HG03064 (cell line): Measurements from ENCODE around the gene KIF5C.

Experiments used
- ATAC-seq: cut with Tn5 transposase; IDR thresholded peaks from one replicate; pipeline ENCODE4 v1.9.1; 2021; ENCODE audit warnings: low read depth; ENCODE audit not compliant: unreplicated experiment

KIF5C gene

DNA sequence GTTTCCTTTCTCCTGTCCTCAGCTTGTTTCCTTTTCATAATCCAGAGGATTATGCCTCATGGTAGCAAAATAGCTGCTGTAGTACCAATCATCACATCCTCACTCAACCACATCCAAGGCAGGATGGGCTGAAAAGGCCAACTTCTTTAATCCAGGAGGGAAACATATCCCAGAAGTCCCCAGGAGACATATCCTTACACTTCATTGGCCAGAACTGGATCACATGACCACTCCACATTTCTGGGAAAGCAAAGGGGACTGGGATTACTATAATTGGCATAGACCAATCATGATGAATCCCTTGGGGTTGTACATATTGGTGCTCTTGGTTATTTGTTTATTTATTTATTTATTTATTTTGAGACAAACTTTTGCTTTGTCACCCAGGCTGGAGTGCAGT, 109.4 kb downstream of the KIF5C start:
- ATAC-seq = no peak

DNA sequence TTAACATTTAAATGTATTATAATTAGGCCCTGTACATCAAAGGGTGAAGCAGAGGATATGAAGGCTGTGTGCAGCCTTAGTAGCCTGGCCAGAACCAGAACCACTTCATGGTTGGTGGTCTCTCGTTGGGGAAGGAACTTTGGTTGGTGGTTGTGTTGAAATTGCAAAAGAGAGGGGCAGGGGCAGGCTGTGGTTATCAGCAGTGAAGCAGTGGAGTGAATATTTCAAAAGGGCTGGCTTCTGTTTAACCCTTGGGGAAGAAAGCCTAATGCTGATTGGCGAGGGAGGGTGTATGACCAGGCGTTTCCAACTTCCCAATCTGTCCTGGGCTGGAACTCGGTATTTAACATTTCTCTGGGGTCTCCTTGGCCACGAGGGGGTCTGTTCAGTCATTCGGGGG, 112.3 kb downstream of the KIF5C start:
- ATAC-seq = no peak

DNA sequence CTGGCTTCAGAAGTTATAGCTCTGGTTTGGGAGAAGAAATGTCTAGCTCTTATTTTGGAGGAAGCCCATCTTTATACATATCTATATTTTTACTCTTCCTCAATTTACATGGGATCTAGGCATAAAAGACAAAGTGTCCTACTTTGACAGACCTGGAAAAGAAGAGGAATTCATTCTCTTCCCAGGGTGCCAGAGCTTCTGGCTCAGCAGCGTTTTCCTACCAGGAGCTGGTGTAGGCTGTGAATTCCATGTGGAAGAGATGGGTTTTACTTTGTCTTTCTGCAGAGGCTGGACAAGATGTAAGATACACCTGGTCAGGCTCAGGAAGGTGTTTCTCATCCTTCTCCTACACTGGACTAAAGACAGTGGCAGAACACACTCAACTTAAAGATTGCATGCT, 113.3 kb downstream of the KIF5C start:
- ATAC-seq = no peak

DNA sequence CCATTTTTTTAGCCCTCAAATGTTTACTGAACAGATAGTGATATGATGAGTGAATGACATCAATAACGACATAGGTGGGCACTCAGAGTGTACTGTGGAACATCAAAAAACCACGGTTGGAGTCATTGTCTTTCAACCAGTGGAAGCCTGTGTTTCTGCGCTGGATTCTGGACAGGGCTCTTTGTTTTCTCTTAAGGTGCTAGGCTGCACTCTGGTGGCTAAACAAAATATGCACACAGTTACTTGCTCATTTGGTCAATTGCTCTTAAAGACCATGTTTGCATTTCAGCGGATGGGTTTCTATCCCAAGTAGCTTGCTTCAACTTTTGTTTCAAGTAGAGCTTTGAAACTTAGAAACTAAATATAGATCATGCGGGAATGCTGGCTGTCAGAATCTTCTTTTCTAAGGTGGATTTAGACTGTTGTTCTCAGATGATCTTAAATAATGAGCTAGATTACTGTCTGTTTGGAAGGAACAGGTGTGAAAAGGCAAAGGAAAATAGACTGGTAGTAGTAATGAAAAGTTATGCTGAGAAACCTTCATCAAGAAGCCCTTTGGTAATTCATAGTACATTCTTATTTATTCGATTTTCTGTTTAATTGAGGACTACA, 115.0 kb downstream of the KIF5C start:
- ATAC-seq = peak; percentile 92

DNA sequence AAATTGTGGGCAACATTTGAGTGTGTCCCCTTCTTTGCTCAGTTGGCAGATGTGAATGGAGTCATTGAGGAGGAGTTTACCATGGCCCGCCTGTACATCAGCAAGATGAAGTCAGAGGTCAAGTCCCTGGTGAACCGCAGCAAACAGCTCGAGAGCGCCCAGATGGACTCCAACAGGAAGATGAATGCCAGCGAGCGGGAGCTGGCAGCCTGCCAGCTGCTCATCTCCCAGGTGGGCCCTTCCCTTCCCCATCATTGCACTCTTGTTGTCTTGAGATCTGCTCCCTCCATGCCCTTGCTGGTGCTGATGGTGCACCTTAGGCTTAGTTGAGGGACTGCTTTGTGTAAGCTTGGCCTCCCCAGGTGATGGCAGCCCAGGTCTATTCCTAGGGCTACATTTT, 115.9 kb downstream of the KIF5C start:
- ATAC-seq = no peak

DNA sequence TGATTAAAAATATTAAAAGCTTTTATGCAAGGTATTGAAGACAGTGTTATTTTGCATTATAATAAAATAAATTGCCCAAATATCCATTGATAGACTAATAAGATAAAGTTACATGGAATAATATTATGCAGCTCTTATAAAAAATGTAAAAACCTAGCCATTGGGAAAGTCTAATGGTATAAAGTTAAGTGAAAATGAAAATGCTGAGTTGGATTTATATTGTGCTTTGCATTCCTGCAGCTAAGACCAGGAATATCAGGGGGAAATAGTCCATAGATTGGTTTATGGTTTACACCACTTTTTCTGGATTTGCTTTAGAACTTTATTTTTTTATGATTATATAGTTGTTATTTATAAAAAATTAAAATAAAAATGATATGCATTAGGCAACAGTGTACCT, 117.4 kb downstream of the KIF5C start:
- no peak for ATAC-seq

DNA sequence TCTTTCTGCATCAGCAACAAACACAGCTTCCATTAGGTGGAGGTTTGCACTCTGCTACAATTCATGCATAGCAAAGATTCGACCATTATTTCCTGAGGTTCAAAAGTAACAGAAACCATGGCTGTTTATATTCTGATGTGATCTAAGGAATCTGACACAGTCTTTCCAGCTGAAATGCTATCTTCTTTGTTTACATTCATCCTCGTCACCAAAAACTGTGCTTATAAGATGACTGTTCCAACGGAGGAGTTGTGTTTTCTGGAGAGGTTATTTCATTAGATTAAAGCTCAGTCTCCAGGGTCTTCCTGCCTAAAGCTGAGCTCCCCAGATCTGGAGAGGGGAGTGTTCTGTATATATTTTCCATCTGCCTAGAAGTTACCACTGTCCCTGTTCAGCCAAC, 118.3 kb downstream of the KIF5C start:
- no peak for ATAC-seq

DNA sequence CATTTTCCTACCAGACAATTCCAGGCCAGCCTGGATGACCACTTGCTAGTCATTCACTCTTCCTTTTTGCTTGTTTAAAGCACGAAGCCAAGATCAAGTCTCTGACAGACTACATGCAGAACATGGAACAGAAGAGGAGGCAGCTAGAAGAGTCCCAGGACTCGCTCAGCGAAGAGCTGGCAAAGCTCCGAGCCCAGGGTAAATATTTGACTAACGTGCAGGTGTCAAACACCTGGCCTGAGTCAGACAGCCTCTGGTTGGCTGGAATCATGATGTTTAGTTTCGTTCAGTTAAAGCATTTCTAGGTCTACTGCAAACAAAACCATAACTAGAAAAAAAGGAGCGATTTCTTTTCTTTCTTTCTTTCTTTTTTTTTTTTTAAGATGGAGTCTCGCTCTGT, 119.3 kb downstream of the KIF5C start:
- ATAC-seq = no peak

DNA sequence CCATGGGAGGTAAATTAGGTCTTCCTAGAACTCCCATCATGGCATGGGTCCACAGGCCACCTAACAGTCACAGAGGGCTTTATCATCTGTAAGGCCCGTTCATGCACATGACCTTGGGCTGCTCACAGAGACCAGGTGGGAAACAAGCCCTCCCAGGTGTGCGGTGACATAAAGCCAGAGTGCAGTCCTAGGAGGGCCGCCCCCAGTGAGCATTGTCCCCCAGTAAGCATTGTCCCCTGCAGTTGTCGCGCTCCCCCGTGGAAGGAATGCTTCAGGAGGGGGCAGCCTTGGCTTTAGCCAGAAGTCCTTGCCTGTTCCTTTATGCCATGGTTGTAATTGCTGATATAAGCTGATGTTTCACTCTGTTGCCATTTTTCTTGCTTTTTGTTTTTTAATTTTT, 121.8 kb downstream of the KIF5C start:
- no peak for ATAC-seq

DNA sequence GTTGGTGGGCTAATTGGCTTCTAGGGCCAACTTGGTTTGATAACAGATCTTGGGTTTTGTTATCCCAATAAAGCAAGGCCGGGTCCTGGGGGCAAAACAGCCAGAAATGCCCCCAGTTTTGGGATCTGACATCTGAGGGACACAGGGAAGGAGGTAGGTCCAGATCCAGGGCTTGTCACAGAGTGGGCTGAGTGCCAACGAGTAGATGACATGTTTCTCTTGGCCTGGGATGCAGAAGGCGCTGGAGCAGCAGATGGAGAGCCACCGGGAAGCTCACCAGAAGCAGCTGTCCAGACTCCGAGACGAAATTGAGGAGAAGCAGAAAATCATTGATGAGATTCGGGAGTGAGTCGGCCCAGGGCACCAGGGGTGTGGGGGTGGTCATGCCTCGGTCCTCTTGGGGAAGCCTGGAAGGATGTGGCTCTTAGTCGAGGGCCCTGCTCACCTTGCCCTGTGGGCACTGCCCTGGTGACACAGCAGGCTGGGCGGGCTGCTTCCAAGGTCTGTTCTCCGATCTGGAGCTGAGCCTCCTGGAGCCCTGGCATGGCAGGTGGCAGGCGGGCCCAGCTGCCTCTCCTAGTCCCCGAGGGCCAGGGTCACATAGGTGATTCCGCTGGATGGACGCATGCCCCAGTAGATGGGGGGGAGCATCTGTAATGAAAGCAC, 123.3 kb downstream of the KIF5C start:
- no peak for ATAC-seq

DNA sequence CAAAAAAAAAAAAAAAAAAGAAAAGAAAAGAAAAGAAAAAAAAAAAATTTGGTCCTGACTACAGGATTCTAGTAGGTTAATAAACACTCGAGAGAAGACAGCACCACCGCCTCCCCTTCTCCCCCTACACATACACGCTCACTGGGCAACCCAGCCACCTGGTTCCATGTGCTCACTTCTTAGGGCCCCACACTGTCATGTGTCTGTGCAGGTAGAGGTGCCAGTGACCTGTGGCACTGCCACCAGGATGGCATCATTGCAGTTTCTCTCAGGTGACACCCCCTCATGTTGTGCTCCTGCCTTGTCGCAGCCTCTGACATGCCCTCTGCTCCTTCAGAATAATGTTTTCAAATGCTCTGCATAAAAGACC, 123.8 kb downstream of the KIF5C start:
- ATAC-seq = no peak

DNA sequence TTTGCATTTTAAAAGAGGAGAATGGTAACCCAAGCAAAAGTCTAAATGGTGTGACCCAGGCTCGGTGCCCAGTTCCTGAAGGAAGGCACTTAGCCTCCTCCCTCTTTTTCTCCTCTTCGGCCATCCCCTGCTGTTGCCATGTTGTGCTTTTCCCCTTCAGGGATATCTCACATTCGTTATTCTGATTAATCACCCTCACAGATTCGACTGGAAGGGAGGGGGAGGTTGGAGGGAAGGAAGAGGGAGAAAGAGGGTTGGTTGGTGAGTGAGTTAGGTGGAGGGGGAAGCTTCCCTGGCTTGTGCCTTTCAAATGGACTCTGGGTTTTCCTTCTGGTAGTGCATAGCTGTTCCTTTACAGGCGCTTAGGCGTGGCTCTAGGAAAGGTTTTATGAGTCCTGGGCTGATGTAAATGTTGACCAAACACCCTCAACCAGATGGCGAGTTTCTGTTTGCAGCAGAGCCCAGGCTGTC, 124.5 kb downstream of the KIF5C start:
- ATAC-seq = no peak

DNA sequence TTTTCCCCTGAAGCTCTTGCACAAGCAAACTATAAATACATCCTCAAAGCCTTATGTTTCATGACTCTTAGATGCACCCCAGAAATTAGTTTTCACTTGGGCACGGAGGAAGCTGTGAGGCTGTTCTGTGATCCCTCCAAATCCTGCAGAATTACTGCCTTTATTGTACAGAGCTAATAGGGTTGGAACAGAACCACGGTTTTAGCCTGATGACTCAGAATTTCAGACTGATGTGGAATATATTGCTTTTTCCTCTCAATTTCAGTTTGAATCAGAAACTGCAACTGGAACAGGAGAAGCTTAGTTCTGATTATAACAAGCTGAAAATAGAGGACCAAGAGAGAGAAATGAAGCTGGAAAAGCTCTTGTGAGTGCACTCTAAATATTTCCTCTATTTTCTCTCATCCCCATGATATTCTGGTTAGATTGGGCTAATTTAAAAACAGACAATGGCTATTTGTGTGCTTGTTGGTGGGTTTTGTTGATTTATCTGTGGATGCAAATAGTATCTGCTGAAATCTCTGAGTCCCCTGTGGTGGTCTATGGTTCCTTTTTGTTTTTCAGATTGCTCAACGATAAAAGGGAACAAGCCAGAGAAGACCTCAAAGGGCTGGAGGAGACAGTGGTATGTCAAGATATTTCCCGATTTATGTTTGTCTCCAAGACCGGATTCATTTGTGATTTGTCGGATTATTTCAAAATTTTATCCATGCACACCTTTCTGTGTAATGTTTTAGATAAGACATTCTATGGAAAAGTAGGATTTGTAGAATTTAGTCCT, 125.3 kb downstream of the KIF5C start:
- no peak for ATAC-seq

DNA sequence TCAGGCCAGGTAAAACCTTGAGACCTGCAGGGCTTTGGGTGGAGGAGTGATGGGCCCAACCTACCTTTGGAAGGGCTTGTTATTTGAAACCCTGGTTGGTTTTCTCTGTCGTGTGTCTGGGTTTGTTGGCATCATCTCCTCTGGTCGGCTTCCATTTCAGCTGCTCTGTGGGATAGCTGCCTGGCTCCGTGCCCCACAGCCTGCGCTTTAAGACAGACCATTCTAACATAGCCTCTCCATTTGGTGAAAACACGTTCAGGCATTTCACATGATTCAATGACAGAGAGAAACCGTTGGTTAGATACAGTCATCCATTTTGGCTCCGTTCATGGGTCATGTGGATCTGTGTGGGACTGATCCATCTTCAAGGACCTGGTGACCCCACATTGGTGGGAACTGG, 126.5 kb downstream of the KIF5C start:
- no peak for ATAC-seq

DNA sequence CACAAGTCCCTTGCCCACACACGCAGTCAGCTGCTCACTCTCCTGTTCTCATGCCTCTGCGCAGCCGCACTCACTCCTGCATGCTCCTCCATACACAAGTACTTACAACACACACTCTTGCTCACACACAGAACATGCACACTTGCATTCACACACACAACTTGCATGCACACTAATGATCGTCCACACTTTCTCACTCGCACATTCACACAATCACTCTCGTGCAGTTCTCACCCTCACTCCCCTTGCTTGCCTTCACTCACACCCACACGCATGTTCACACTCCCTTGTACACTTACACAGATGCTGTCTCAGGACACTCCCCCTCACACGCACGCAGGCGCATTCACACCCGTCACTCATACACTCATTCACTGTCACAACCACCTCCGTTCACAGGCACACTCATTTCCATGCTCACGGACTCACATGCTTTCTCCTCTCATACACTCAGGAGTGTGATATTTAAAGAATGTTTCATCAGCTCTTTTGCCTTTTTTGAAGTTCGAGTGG, 127.4 kb downstream of the KIF5C start:
- no peak for ATAC-seq

DNA sequence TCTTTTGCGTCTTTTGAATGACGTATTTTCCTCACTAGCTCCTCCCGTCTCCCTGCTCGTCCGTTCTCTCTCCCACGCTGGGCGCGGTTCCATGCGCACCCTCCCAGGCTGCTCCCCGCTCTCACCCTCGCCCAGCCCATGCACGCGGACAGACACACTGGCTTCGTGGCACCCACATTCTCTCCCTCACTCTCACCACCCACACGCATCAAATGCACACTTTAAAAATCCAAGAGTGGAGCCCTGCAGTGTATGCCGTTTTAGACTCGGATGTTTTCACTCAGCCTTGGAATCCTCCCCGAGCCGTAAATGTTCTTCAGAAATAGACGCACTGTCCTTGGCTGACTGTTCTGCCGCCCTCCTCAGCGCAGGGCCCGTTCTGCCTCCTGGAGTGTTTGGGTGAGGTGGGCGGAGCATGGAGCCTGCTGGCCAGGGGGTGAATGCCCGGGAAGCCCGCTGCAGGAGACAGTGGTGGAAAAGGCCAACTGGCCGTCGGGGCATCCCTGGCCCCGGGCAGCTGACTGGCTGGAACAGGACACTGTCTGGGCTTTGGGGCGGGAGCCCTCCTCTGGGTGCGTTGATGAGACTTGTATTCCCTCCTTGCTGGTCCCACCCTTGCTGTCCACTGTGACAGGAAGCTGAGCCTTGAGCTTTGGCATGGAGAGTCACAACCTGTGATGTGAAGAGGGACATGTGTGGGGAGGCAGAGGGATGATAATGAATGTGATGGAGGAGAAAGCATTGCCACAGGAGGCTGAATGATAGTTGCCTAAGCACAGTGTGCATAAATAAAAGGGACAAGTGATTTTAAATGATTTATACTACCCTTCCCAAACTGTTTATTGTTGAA, 128.1 kb downstream of the KIF5C start:
- ATAC-seq = no peak

DNA sequence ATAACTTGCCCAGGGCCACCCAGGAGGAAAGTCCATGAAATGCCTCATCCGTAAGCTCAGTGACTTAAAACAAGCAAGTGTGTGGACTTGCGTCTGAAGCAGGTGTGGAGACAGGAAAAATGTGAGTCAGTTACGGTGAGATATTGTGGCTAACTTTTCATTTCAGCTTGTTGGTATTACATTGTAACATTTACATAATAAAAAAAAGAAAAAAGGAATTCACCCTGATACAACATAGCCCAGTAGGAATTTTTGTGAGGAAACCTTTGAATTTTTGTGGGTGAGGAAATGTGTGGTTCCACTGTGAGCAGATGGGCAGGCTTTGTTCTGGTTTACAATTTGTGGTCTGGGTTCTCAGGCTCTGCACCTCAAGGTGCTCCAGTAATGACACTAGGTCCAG, 129.8 kb downstream of the KIF5C start:
- ATAC-seq = no peak

DNA sequence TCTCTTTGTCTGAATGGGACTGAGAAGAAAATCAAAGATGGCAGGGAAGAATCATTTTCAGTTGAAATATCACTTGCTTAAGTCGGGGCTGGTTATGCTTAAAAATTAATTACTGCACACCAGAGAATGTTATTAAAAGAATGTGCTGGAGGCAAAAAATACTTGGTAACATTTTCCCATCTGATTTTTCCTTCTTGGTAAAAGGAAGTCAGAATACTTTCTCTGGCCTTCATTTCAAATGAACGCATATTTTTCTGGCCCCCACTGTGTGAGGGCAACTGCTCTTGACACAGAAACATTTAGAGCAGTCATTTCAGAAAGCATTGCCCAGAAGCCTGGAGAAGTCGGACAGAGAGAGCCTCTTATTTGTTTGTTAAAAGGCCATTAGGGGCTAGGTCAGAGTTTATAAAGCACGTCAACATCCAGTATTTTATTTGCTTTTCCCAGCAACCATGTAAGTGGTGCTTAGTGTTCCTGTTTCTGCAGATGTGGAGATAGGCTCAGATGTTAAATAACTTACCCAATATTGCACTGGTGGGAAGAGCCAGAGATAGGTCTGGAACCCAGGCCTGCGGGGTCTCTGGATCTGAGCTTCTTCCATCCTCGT, 130.5 kb downstream of the KIF5C start:
- no peak for ATAC-seq

DNA sequence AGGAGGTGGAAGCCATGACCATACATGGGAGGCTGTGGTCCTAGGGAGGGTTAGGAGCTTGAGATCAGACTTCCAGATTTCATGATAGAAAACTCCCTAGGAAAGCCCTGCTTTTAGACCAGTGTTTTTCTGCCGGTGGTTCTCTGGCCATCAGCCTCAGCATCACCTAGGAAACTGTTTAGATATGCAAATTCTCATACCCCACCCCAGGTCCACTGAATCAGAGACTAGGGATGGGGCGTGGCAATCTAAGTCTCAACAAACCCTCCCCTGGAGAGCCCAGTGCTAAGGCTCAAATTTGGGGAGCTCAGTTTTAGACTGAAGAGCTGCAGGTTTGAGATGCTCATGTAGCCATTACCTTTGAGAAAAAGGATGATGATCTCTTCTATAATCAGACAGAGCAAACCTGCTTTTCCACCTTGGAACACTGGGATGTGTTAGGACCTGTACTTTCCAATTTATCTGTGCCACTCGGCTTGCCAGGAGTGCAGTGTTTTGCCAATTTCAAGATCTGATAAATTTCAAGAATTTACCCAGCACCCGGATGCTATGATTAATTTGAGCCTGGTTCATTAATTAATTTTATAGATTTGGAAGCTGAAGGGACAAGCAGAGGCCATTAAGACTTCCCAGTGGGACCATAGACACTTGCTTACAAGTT, 132.0 kb downstream of the KIF5C start:
- no peak for ATAC-seq

DNA sequence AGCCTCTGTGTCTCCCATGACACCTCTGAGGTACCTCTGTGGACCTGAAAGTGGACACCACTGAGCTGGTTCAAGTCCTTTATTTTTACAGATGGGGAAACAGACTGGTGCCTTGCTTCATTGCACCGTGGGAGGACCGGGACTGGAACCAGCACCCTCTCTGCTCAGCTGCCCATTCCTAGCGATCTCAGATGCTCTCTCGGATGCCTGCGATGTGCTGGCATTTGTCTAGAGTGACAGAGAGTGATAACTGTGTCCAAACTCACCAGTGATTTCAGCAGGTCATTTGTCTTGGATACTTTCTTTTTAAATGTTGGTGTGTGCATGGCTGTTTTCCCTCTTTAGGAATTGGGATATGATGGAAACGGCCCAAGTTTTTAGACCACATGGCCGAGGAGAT, 133.4 kb downstream of the KIF5C start:
- no peak for ATAC-seq
